ENCODE measurements around the gene F13A1.

DNA sequence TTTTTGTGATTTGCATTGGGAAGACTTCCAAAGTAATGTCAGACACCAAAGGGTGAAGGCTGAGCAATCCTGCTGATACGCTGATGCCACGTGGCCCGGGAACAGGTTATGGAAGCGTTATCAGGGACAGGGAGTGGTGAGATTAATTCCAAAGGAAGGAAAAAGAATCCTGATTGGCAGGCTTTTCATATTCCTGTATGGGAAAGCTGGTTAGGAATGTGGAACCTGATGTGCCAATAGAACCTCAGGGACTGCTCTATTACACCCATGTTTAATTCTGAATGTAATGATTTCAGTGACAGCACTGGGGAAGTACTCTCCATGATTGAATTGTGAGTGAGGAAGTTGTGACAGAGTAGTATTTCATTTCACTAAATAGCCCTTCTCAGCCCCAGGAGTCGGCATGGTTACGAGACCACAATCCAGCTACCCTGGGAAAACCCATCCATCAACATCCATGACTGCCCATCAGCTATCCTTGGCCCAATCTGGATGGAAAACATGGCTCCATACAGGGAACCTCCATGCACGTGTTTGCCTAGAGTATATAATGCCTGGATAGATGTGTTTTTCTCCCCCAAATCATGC, 49.4 kb downstream of the F13A1 start:
- TF ChIP-seq GATA2 (IDR thresholded peaks at IDR 0.05; ENCODE audit: low read depth, low read length) (no peak), GATA3 (IDR thresholded peaks at IDR 0.05; ENCODE audit: low read depth, low read length) (no peak)

Data from SH-SY5Y (cell line).